Skin of body (tissue), 2 donors: Measurements from ENCODE around the gene ZFYVE19. TPM values are rescaled to one million over a fixed set of nuclear protein-coding genes. Genes with fewer than 3 reads are reported as not detected.

Experiments used
- DNase-seq: peaks from one replicate; lab custom pipeline; 2025; lab: John Stamatoyannopoulos, UW
- total RNA-seq: library from RNA; depleted of rRNA; stranded (reverse); fragments of >200 nt; gene quantifications from one replicate; pipeline ENCODE4 v1.2.3, GENCODE V29; 2014

The ZFYVE19 gene
- total RNA-seq, 1 donor from 2014 or later, result 17.1 TPM

GRCh38 chr15:40812721-40813425, 6.0 kb downstream of the ZFYVE19 start:
- no peak for DNase-seq

- DNase-seq, result no peak
Measured at GRCh38 chr15:40815042-40815698, 8.3 kb downstream of the ZFYVE19 start.

GRCh38 chr15:40819048-40819447, 12.2 kb downstream of the ZFYVE19 start:
- no peak for DNase-seq

- no peak for DNase-seq
Measured at GRCh38 chr15:40821195-40821594, 14.3 kb downstream of the ZFYVE19 start.

GRCh38 chr15:40823572-40824343, 16.9 kb downstream of the ZFYVE19 start:
- no peak for DNase-seq

GRCh38 chr15:40825661-40826422, 19.0 kb downstream of the ZFYVE19 start:
- DNase-seq, result no peak

- no peak for DNase-seq
Measured at GRCh38 chr15:40826423-40827075, 19.7 kb downstream of the ZFYVE19 start.

- no peak for DNase-seq
Measured at GRCh38 chr15:40828447-40829036, 21.7 kb downstream of the ZFYVE19 start, which contains the start of gene PPP1R14D. Gene PPP1R14D (minus strand): TSS chr15:40828708. CDS start chr15:40828641, 67 bp downstream.

GRCh38 chr15:40829115-40829514, 22.2 kb downstream of the ZFYVE19 start:
- DNase-seq, result no peak

GRCh38 chr15:40830884-40831283, 24.0 kb downstream of the ZFYVE19 start:
- no peak for DNase-seq

- DNase-seq, result no peak
Measured at GRCh38 chr15:40831861-40832260, 25.0 kb downstream of the ZFYVE19 start.

GRCh38 chr15:40832903-40833302, 26.0 kb downstream of the ZFYVE19 start:
- DNase-seq, result no peak

- no peak for DNase-seq
Measured at GRCh38 chr15:40836020-40836419, 29.1 kb downstream of the ZFYVE19 start.

- no peak for DNase-seq
Measured at GRCh38 chr15:40838756-40839155, 31.9 kb downstream of the ZFYVE19 start.

GRCh38 chr15:40841741-40842140, 34.9 kb downstream of the ZFYVE19 start:
- DNase-seq, result no peak

GRCh38 chr15:40843261-40843884, 36.5 kb downstream of the ZFYVE19 start:
- no peak for DNase-seq

- DNase-seq, result no peak
Measured at GRCh38 chr15:40843885-40844695, 37.2 kb downstream of the ZFYVE19 start, which contains the start of gene SPINT1. Gene SPINT1 (plus strand): TSS chr15:40844048. CDS start chr15:40844555, 507 bp downstream.

GRCh38 chr15:40844696-40845030, 37.8 kb downstream of the ZFYVE19 start:
- DNase-seq, result no peak

- no peak for DNase-seq
Measured at GRCh38 chr15:40845036-40845435, 38.1 kb downstream of the ZFYVE19 start.
